ENCODE data around the gene ROR2.

The ROR2 gene

GRCh38 chr9:91776409-91777291 is 173.4 kb downstream of the ROR2 start:
- DNase-seq (ENCODE audit: low read depth, low spot score), result no peak

DNA sequence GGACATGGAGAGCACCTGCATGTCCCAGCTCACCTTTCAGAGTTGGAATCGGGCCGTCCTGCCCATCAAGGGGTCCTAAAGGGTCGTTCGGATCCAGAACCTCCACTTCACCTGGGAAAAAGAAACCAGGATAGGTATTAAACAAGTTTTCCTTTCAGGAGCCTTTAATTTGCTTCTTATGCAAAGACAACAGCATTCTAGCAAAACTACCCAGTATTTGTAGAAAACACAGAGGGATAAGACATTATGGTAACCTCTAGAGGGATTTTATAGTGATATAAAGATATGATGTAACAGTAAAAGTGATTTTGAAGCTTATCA is 174.4 kb downstream of the ROR2 start:
- no peak for DNase-seq (ENCODE audit: low read depth, low spot score)

DNA sequence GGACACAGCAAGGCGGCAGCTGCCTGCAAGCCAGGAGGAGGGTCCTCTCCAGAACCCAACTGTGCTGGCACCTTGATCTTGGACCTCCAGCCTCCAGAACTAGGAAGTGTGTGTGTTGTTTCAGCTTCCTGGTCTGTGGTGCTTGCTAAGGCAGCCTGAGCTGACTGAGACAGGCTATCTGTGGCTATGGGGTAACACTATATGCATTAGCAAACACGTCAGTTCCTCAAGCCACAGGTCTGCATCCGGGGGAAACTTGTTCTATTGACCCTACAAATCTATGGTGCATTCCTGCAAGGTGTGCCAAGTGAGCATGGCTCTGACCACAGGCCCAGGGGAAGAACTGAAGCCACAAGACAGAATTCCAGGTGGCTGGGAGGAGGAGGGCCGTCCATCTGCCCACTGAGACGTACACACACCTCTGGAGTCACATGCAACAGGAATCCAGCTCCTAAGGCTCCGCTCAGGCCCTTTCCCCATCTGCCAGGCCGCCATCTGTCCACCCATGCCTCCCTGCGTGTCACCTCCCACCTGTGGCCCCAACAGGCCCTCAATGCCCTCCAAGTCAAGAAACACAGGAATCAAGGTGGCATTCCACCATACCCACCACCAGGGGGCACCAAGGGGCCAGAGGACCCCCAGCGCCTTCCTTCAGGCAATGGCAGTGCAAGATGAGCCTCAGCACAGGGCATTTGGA is 174.9 kb downstream of the ROR2 start:
- peak; percentile 86 for DNase-seq (ENCODE audit: low read depth, low spot score)

- DNase-seq (ENCODE audit: low read depth, low spot score), result peak; percentile 70
Observed at GRCh38 chr9:91773156-91773555, 176.9 kb downstream of the ROR2 start.

GRCh38 chr9:91771864-91772263 is 178.2 kb downstream of the ROR2 start:
- no peak for DNase-seq (ENCODE audit: low read depth, low spot score)

DNA sequence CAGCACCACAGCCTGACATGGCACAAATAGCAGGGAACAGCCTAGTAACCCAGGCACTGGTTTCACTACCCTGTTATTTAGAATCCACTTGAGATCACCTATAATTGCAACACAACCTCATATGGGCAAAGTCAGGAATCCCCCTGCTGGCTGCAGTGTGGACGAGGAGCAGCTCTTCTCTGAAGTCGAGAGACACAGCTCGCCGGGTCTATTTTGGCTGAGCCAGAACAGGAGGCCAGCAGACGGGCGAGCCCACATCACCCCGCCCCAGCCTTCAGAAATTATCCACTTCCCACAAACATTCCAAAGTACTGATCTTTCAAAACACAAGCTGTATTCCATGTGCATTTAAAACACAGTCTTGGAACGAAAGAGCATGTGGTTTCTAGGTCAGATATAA is 179.0 kb downstream of the ROR2 start:
- peak; percentile 47 for DNase-seq (ENCODE audit: low read depth, low spot score)

- no peak for DNase-seq (ENCODE audit: low read depth, low spot score)
Observed at GRCh38 chr9:91770229-91770628, 179.8 kb downstream of the ROR2 start.

- no peak for DNase-seq (ENCODE audit: low read depth, low spot score)
Observed at GRCh38 chr9:91768977-91769916, 180.8 kb downstream of the ROR2 start.

GRCh38 chr9:91768507-91768906 is 181.5 kb downstream of the ROR2 start:
- no peak for DNase-seq (ENCODE audit: low read depth, low spot score)

GRCh38 chr9:91766315-91767069 is 183.5 kb downstream of the ROR2 start:
- no peak for DNase-seq (ENCODE audit: low read depth, low spot score)

DNA sequence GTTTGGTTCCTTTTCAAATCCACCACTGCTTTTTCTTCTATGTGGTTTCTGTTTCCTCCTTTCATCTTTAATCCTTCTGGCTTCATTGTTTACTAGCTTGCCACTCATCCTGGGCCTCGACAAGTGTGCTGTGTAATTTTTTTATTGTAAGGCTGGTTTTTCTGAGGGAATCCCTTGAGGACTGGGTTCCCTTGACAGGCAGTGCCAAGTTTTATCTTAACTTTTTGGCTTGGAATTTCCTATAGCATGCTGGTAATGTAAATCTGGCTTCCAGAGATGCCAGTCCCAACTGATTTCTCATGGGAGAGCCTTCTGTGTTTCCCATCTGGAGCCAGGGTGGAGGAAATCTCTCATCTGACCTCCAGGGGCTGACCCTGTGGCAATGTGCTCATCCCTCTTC is 184.7 kb downstream of the ROR2 start:
- DNase-seq (ENCODE audit: low read depth, low spot score), result no peak

DNA sequence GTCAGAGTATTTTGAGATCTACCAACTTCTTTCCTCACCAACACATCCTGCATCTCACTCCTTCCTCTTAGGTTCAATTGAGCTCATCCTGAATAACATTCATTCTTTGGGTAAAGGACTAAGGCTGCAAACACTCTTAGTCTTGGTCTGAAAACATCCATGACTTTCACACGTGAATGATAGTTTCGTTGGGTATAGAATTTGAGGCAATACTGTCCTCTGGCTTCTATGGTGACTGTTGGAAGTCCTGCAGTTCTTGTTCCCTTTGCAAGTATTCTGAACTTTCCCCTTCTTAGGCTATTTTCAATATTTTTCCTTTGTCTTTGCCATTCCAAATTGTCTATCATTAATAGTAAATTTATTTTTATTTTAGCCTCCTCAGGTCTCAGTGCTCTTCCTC is 185.4 kb downstream of the ROR2 start:
- no peak for DNase-seq (ENCODE audit: low read depth, low spot score)

- DNase-seq (ENCODE audit: low read depth, low spot score), result no peak
Observed at GRCh38 chr9:91761362-91761761, 188.7 kb downstream of the ROR2 start.

DNA sequence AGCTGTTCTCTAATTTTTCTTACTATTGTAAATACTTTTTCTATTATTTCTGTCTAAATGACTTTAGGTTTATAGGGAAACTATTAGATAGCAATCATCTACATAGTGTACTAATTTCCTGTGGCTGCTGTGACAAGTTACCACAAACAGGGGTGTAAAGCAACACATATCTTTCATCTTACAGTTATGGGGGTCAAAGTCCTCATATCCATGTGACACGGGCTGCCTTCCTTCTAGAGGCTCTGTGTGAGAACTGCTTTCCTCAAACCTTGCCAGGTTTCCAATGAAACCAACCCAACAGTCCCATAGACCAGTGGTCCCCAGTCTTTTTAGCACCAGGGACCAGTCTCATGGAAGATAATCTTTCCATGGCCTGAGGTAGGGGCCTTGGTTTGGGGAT is 189.1 kb downstream of the ROR2 start:
- DNase-seq (ENCODE audit: low read depth, low spot score), result no peak

DNA sequence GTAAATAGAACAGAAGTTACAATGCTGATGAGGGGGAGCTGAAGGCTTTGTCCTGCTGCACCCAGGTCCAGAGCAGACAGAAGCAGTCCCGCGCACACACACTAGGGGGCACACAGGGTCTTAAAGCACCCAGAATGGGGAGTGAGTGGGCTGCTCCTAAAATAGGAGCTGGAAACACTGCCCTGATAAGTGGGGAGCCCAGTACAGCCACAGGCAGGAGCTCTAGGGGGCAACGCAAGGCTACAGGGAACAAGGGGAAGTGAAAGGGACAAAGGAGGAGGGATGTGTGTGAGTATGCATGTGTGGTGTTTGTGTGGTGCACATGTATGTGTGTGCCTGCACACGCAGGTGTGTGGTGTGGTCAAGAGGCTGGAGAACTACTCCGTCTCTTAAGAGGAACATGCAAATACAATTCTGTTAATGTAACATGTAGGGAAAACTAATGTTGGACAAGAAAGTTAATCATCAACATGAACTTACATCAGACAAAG is 191.5 kb downstream of the ROR2 start:
- DNase-seq (ENCODE audit: low read depth, low spot score), result peak; percentile 82

GRCh38 chr9:91757782-91758181 is 192.2 kb downstream of the ROR2 start:
- DNase-seq (ENCODE audit: low read depth, low spot score), result no peak

- no peak for DNase-seq (ENCODE audit: low read depth, low spot score)
Observed at GRCh38 chr9:91756510-91756780, 193.6 kb downstream of the ROR2 start.

GRCh38 chr9:91755761-91756509 is 194.1 kb downstream of the ROR2 start:
- no peak for DNase-seq (ENCODE audit: low read depth, low spot score)

DNA sequence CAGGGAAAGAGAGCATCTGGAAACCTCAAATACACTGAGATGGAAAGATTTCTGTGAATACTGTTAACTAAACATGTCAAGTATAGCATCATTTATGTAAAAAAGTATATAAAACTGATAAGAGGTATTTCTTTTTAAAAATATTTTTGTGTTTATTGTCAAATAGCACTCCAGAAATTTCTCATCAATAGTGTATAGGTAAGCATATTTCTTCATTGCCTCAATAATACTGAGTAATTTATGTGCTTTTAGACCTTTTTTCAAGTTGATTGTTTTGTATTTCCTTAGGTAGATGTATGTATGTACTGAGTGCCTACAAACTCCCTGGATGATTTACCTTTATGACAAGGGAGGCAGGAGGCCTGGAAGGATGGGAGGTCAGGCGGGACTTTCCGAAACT is 196.3 kb downstream of the ROR2 start:
- no peak for DNase-seq (ENCODE audit: low read depth, low spot score)

DNA sequence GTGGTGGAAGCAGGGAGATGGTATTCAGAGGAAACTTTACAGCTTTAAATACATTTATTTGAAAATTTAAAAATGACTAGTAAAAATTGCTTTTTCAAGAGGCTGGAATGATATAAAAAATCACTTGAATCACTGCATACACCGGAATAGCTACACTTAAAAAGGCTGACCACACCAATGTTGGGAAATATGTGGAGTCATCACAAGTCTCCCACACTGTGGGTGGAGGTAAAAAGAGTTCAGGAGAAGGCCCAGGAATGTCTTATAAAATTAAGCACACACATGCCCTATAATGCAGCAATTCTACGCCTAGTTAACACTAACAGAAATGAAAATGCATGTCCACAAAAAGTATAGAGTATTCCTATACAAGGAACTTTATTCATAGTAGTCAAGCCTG is 198.1 kb downstream of the ROR2 start:
- DNase-seq (ENCODE audit: low read depth, low spot score), result no peak

GRCh38 chr9:91750343-91750742 is 199.7 kb downstream of the ROR2 start:
- DNase-seq (ENCODE audit: low read depth, low spot score), result no peak

Data from ELF-1 (cell line).